ENCODE measurements around the gene CCRL2.

CCRL2 gene

DNA sequence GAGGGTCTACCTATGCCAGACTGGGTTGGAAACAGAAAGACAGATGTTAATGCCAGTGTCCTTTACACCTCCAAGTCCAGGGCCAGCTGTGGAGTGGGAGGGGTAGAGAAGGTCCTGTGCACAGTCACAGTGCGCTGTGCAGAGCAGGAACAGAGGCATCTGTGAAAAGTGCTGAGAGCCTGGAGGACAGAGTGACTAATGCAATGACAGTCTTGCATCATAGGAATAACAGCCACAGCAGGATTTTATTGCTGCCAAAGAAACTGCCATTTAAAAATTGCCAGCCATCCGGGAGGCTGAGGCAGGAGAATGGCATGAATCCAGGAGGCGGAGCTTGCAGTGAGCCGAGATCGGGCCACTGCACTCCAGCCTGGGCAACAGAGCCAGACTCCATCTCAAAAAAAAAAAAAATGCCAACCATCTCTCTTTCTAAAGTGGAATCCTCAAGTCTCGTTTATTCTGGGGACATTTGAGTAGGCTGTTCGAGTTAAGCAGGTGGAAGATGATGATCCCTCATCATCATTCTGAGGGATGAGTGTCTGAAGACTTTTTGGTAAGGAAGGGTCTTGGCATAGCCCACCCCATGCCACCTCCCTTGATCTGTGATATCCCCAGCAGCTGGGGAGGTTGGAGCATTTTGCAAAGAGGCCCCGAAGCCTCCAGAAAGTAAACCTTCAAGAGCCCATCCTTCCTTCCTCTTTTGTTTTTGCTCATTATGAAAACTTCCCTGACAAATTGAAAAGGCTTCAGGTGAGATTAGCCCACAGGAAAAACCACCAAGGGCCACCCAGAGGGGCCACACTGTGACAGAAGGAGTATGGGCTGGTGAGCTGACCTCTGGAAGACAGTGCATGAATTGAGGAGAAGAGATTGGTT, 45.4 kb upstream of the CCRL2 start:
- Histone ChIP-seq H3K27ac (ENCODE audit: low read length, poor library complexity, severe bottlenecking) (no peak overlapping the region), H3K18ac (ENCODE audit: low read depth in 1 of 2, low read length in 2 of 2) (no peak overlapping the region), H3K4me3 (ENCODE audit: insufficient read depth in 1 of 2, low read depth in 1 of 2, low read length in 2 of 2) (no peak overlapping the region), H3K14ac (ENCODE audit: low read length in 2 of 2) (no peak overlapping the region), H2BK15ac (ENCODE audit: low read depth, poor library complexity, severe bottlenecking) (no peak overlapping the region), H4K91ac (ENCODE audit: low read length) (no peak overlapping the region), H3K23ac (ENCODE audit: low read length in 2 of 2) (no peak overlapping the region), H4K8ac (ENCODE audit: low read length) (no peak overlapping the region), H3K9ac (ENCODE audit: low read length) (no peak overlapping the region), H2AK5ac (ENCODE audit: low read length, severe bottlenecking) (no peak overlapping the region), H3K79me1 (replicated peaks; ENCODE audit: low read length, poor library complexity, severe bottlenecking) (no peaks in the 10 kb centered on the region), H3K36me3 (ENCODE audit: control insufficient read depth in 1 of 2, insufficient read depth in 2 of 2, low read depth in 1 of 2, low read length in 2 of 2) (no peaks in the 10 kb centered on the region), H2BK120ac (ENCODE audit: low read depth, low read length) (no peak overlapping the region), H3K4ac (ENCODE audit: low read depth in 1 of 2, low read length in 2 of 2) (no peak overlapping the region), H3K9me3 (ENCODE audit: control insufficient read depth, low read length) (no peaks in the 10 kb centered on the region), H3K4me1 (ENCODE audit: control insufficient read depth, insufficient read depth, low read depth, low read length) (no peaks in the 10 kb centered on the region), H2BK5ac (ENCODE audit: low read depth, low read length, poor library complexity, severe bottlenecking) (no peak overlapping the region), H3K27me3 (ENCODE audit: control insufficient read depth in 1 of 2, insufficient read depth in 1 of 2, low read length in 2 of 2) (peaks cover 27 to 29% of the 10 kb centered on the region in 2 experiments), H2BK12ac (ENCODE audit: low read length in 2 of 2) (no peak overlapping the region), H2AFZ (ENCODE audit: low read depth, low read length) (no peak overlapping the region), H3K4me2 (ENCODE audit: low read length, poor library complexity, severe bottlenecking) (no peak overlapping the region)
- peak; percentile 49 for DNase-seq
- WGBS: 78% methylated on average over 7 of the region's 8 CpGs

DNA sequence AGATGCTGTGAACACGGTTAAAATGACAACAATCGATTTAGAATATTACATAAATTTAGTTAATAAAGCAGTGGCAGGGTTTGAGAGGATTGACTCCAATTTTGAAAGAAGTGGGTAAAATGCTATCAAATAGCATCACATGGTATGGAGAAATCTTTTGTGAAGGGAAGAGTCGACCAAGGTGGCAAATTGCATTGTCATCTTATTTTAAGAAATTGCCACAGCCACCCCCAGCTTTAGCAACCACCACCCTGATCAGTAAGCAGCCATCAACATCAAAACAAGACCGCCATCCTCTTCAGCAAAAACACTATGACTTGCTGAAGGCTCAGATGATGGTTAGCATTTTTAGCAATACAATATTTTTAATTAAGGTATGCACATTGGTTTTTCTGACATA, 42.0 kb upstream of the CCRL2 start:
- H2BK120ac ChIP-seq (ENCODE audit: low read depth, low read length): no peak overlapping the region
- no peak overlapping the region for H3K18ac ChIP-seq (ENCODE audit: low read depth in 1 of 2, low read length in 2 of 2)
- no peak overlapping the region for H2AFZ ChIP-seq (ENCODE audit: low read depth, low read length)
- no peak overlapping the region for H2BK15ac ChIP-seq (ENCODE audit: low read depth, poor library complexity, severe bottlenecking)
- no peak overlapping the region for H4K91ac ChIP-seq (ENCODE audit: low read length)
- no peak overlapping the region for H3K14ac ChIP-seq (ENCODE audit: low read length in 2 of 2)
- no peak overlapping the region for H2AK5ac ChIP-seq (ENCODE audit: low read length, severe bottlenecking)
- H4K8ac ChIP-seq (ENCODE audit: low read length): no peak overlapping the region
- no peaks in the 10 kb centered on the region for H3K4me1 ChIP-seq (ENCODE audit: control insufficient read depth, insufficient read depth, low read depth, low read length)
- H2BK12ac ChIP-seq (ENCODE audit: low read length in 2 of 2): no peak overlapping the region
- H3K27ac ChIP-seq (ENCODE audit: low read length, poor library complexity, severe bottlenecking): no peak overlapping the region
- no peak overlapping the region for H3K4me2 ChIP-seq (ENCODE audit: low read length, poor library complexity, severe bottlenecking)
- no peak overlapping the region for H3K4me3 ChIP-seq (ENCODE audit: insufficient read depth in 1 of 2, low read depth in 1 of 2, low read length in 2 of 2)
- H3K4ac ChIP-seq (ENCODE audit: low read depth in 1 of 2, low read length in 2 of 2): no peak overlapping the region
- H3K9me3 ChIP-seq (ENCODE audit: control insufficient read depth, low read length): no peaks in the 10 kb centered on the region
- WGBS: 80% methylated on average over 1 of the region's 4 CpGs
- H3K9ac ChIP-seq (ENCODE audit: low read length): no peak overlapping the region
- no peak for DNase-seq
- H3K23ac ChIP-seq (ENCODE audit: low read length in 2 of 2): no peak overlapping the region
- H2BK5ac ChIP-seq (ENCODE audit: low read depth, low read length, poor library complexity, severe bottlenecking): no peak overlapping the region
- H3K27me3 ChIP-seq (ENCODE audit: control insufficient read depth in 1 of 2, insufficient read depth in 1 of 2, low read length in 2 of 2): peaks cover 8 to 26% of the 10 kb centered on the region in 2 experiments
- H3K36me3 ChIP-seq (ENCODE audit: control insufficient read depth in 1 of 2, insufficient read depth in 2 of 2, low read depth in 1 of 2, low read length in 2 of 2): no peaks in the 10 kb centered on the region
- H3K79me1 ChIP-seq (replicated peaks; ENCODE audit: low read length, poor library complexity, severe bottlenecking): no peaks in the 10 kb centered on the region

DNA sequence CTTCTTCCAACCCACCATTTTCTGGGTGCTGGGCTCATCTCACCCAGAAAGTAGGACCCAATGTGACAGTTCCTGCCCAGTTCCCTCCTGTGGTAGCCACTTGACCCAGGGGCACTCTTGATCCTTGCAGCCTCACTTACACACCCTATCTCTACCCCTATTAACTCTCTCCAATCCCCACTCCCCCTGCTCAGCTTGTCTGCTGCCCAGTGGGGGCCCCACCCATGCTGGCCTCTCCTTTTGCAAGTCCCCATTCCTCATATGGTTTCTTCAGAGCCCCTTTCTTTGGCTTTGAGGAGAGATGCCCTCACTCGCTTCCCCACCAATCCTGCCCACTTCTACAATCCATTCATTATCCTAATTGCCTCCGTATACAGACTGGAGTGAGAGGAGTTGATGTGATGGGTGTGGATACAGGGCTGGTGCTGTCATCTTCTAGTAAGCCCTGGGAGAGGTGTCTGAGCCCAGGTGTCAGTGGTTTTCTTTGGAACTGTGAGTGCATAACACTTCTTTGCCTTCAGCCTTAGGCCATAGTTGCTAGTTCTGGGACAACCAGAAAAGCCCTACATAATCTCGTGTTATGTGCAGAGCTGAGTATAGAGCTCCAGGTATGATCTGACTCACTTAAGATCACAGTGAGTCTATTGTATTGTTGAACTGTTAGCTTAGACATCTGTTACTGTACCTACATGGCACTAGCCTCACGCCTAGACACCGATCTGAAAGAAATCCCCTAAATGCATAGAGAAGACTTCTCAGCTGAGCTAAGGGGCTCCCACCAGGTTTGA, 41.1 kb upstream of the CCRL2 start:
- 93% methylated on average over 4 of the region's 5 CpGs for WGBS
- no peaks in the 10 kb centered on the region for H3K4me1 ChIP-seq (ENCODE audit: control insufficient read depth, insufficient read depth, low read depth, low read length)

DNA sequence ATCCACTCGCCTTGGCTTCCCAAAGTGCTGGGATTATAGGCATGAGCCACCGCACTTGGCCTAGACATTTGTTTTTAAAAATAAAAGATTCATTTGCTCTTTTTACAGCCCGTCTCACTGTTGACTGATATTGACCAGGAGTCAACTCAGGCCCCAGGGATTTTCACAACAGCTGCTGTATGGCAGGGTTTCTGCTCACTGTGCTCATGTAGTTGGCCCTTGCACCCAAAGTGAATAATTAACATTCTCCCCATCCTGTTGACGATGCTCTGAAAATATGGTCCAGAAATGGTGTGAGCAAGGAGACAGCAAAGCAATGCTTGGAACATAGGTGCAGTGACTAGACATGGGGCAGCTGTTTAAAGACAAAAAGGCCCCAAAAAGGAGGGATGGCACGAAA, 39.2 kb upstream of the CCRL2 start:
- Histone ChIP-seq H3K4me2 (ENCODE audit: low read length, poor library complexity, severe bottlenecking) (no peak overlapping the region), H2BK120ac (ENCODE audit: low read depth, low read length) (no peak overlapping the region), H3K27me3 (ENCODE audit: control insufficient read depth in 1 of 2, insufficient read depth in 1 of 2, low read length in 2 of 2) (peaks cover 8 to 15% of the 10 kb centered on the region in 2 experiments), H3K27ac (ENCODE audit: low read length, poor library complexity, severe bottlenecking) (no peak overlapping the region), H2BK5ac (ENCODE audit: low read depth, low read length, poor library complexity, severe bottlenecking) (no peak overlapping the region), H3K9me3 (ENCODE audit: control insufficient read depth, low read length) (no peaks in the 10 kb centered on the region), H3K4me3 (ENCODE audit: insufficient read depth in 1 of 2, low read depth in 1 of 2, low read length in 2 of 2) (no peak overlapping the region), H3K4me1 (ENCODE audit: control insufficient read depth, insufficient read depth, low read depth, low read length) (no peaks in the 10 kb centered on the region), H3K18ac (ENCODE audit: low read depth in 1 of 2, low read length in 2 of 2) (no peak overlapping the region), H2AK5ac (ENCODE audit: low read length, severe bottlenecking) (no peak overlapping the region), H3K14ac (ENCODE audit: low read length in 2 of 2) (no peak overlapping the region), H3K4ac (ENCODE audit: low read depth in 1 of 2, low read length in 2 of 2) (no peak overlapping the region), H3K23ac (ENCODE audit: low read length in 2 of 2) (no peak overlapping the region), H3K36me3 (ENCODE audit: control insufficient read depth in 1 of 2, insufficient read depth in 2 of 2, low read depth in 1 of 2, low read length in 2 of 2) (no peaks in the 10 kb centered on the region), H4K91ac (ENCODE audit: low read length) (no peak overlapping the region), H2BK12ac (ENCODE audit: low read length in 2 of 2) (no peak overlapping the region), H3K9ac (ENCODE audit: low read length) (no peak overlapping the region), H2AFZ (ENCODE audit: low read depth, low read length) (no peak overlapping the region), H2BK15ac (ENCODE audit: low read depth, poor library complexity, severe bottlenecking) (no peak overlapping the region), H4K8ac (ENCODE audit: low read length) (no peak overlapping the region), H3K79me1 (replicated peaks; ENCODE audit: low read length, poor library complexity, severe bottlenecking) (no peaks in the 10 kb centered on the region)
- no peak for DNase-seq
- 83% methylated on average over 5 of the region's 5 CpGs for WGBS

More for the DNA sequence above, 41.1 kb upstream of the CCRL2 start:
- no peak for DNase-seq
- Histone ChIP-seq H2AK5ac (ENCODE audit: low read length, severe bottlenecking) (no peak overlapping the region), H3K27ac (ENCODE audit: low read length, poor library complexity, severe bottlenecking) (no peak overlapping the region), H2AFZ (ENCODE audit: low read depth, low read length) (no peak overlapping the region), H3K18ac (ENCODE audit: low read depth in 1 of 2, low read length in 2 of 2) (no peak overlapping the region), H3K4me2 (ENCODE audit: low read length, poor library complexity, severe bottlenecking) (no peak overlapping the region), H2BK12ac (ENCODE audit: low read length in 2 of 2) (no peak overlapping the region), H4K91ac (ENCODE audit: low read length) (no peak overlapping the region), H3K27me3 (ENCODE audit: control insufficient read depth in 1 of 2, insufficient read depth in 1 of 2, low read length in 2 of 2) (peaks cover 8 to 18% of the 10 kb centered on the region in 2 experiments), H3K9me3 (ENCODE audit: control insufficient read depth, low read length) (no peaks in the 10 kb centered on the region), H4K8ac (ENCODE audit: low read length) (no peak overlapping the region), H3K36me3 (ENCODE audit: control insufficient read depth in 1 of 2, insufficient read depth in 2 of 2, low read depth in 1 of 2, low read length in 2 of 2) (no peaks in the 10 kb centered on the region), H3K4ac (ENCODE audit: low read depth in 1 of 2, low read length in 2 of 2) (no peak overlapping the region), H3K14ac (ENCODE audit: low read length in 2 of 2) (no peak overlapping the region), H2BK5ac (ENCODE audit: low read depth, low read length, poor library complexity, severe bottlenecking) (no peak overlapping the region), H2BK15ac (ENCODE audit: low read depth, poor library complexity, severe bottlenecking) (no peak overlapping the region), H3K79me1 (replicated peaks; ENCODE audit: low read length, poor library complexity, severe bottlenecking) (no peaks in the 10 kb centered on the region), H3K4me3 (ENCODE audit: insufficient read depth in 1 of 2, low read depth in 1 of 2, low read length in 2 of 2) (no peak overlapping the region), H3K9ac (ENCODE audit: low read length) (no peak overlapping the region), H2BK120ac (ENCODE audit: low read depth, low read length) (no peak overlapping the region), H3K23ac (ENCODE audit: low read length in 2 of 2) (no peak overlapping the region)
